WI38 (cell line): ENCODE data around the gene ME3.

ENCODE experiments used
- H3K4me3 ChIP-seq: 2 replicates; pipeline ENCODE4 v1.5.1; 2011; ENCODE audit warnings: low read depth, mild to moderate bottlenecking, control low read depth, low read length
- TF ChIP-seq, protein P1 (sequence below): IDR thresholded peaks from 2 replicates; pipeline ENCODE4 v1.5.1; 2012; ENCODE audit warnings: low read depth, mild to moderate bottlenecking, control low read depth, low read length

The ME3 gene

DNA sequence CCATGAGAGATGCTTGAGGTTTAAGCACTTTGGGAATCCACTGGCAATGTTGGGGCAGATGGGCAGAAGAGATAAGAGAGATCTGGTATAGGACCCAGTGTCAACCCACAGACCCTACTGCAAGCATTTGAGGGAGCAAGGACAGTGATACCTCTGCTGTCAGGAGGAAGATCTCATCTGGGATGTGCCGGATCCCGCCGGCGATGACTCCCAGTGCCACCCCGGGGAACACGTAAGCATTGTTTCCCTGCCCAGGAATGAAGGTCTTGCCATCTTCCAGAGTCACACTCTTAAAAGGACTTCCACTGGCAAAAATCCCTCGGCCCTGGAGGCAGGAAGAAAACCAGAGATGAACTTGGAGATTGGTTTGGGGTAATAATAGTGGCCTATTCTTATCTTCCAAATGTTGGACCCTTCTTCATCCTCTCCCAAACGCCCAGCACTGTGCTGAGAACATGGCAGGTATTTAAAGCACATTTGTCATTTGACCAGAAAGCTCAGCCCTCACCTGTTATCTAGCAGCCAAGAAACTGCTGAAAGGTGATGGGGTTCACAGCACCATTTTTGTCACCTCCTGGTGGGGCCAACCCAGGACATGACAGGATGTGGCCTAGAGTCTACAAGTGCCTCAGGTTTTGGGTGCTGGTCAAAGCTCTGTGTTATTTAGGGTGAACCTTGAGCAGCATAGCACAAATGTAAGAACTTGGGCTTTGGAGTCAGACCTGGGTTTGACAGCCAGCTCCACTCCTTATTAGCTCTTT, 226.1 kb downstream of the ME3 start:
- TF ChIP-seq, protein P1, sequence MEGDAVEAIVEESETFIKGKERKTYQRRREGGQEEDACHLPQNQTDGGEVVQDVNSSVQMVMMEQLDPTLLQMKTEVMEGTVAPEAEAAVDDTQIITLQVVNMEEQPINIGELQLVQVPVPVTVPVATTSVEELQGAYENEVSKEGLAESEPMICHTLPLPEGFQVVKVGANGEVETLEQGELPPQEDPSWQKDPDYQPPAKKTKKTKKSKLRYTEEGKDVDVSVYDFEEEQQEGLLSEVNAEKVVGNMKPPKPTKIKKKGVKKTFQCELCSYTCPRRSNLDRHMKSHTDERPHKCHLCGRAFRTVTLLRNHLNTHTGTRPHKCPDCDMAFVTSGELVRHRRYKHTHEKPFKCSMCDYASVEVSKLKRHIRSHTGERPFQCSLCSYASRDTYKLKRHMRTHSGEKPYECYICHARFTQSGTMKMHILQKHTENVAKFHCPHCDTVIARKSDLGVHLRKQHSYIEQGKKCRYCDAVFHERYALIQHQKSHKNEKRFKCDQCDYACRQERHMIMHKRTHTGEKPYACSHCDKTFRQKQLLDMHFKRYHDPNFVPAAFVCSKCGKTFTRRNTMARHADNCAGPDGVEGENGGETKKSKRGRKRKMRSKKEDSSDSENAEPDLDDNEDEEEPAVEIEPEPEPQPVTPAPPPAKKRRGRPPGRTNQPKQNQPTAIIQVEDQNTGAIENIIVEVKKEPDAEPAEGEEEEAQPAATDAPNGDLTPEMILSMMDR = no peak
- H3K4me3 ChIP-seq = no peak overlapping the region

DNA sequence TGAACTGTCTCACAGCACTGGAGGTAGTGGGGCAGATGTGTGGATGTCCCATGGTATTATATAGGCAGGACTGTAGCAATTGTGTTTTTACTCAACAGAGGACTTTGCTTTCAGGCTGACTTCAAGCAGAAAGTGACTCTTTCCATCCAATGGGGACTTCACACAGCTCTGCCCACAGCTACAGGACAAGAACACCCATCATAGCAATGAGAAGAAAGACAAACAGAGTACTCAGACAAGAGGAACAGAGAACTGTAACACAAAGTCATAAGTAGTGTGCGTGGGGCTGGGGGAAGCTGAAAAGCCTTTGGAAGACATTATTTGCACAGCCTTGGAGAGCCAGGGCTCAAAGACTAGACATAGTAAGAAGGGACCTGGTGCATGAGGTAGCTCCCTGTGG, 227.4 kb downstream of the ME3 start:
- H3K4me3 ChIP-seq = no peak overlapping the region
- TF ChIP-seq, protein P1 = no peak

DNA sequence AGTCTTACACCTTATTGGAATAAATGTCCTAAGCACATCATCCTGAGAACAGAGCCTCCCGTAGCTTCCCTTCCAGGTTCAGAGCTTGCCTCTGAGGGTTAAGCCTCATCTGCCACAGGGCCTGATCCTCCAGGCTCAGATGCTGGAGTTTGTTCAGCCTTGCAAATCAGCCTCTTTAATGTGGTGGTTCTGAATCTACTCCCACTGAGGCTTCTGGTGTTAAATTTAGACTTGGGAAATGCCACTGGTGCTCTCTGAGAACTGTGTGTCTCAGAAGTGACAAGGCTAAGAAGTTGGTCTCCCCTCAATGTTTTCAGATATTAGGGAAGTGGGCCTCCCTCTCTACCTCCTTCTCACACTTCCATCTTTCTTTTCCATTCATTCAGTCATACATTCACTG, 229.0 kb downstream of the ME3 start:
- TF ChIP-seq, protein P1 = no peak

DNA sequence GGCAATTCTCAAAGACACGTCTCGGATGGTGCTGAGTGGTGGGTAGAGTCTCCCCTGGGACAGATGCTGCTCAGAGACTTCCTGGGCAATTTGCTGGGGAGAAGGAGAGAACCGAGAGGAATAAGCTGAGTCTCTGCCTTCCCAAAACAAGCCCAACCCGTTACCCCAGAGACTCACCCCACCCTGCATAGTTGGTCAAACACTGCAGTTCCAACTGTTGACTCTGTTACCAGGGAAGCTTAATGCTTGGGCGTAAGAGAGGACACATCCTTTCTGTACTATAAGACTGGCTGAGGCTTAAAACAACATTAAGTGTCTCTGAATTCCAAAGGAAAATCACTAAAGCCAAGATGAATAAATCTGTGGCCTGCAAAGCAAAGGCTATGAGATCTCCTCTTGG, 229.6 kb downstream of the ME3 start:
- no peak overlapping the region for H3K4me3 ChIP-seq
- TF ChIP-seq, protein P1 = no peak

More for the DNA sequence above, 229.0 kb downstream of the ME3 start:
- no peak overlapping the region for H3K4me3 ChIP-seq

DNA sequence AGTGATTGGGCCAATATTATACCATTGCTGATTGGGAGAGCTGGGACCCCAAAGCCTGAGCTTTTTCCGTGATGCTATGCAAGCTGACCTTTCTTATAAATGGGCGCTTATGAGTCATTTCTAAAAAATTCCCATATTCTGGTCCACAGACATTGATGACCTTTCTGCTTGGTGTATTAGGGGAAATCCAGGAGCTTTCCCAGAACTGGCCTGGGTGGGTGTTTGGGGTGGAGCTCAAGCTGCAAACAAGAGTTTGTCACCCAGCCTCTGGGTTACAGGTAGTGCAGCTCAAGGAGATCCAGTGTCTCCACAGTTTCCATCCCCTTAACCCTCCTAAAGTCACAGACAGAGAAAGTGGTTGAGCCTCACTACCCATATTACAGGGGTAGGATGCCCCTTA, 230.0 kb downstream of the ME3 start:
- TF ChIP-seq, protein P1 = no peak
- H3K4me3 ChIP-seq = no peak overlapping the region

DNA sequence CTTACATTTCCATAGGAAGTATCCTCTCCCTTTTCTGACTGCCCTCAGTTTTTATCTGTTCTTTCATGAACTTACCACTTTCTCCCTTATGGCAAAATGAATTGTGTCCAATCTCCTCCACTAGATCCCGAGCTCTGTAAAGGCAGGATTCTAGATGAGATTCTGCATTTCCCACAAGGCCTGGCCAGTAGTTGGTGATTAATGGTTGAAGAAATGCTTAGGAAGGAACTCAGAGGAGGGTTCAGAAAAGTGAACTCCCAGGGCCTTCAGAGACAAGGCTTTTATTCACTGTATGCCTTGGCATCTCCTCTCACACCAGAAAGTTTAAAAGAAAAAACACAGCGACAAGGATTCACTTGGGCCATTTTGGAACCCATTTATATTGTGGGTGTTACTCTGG, 231.6 kb downstream of the ME3 start:
- H3K4me3 ChIP-seq = no peak overlapping the region
- TF ChIP-seq, protein P1 = no peak

DNA sequence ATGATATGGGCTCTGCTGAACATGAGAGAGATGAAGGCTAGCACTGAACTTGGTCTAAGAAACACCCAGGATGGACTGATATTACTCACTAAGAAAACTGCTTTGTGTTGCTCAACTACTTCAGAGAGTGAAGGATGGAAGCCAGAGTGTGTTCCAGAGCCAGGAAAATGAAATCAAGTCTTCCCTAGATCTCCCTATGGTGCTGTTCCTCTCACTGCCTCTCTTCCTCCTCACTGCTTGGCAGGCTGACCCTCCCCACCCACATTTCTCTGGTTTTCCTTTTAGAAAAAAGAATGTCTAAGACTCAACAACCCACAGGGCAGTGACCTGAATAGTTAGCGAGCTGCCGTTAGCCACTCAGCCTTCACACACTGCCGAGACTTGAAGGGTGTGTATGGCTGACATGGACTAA, 232.1 kb downstream of the ME3 start:
- TF ChIP-seq, protein P1 = no peak

More for the DNA sequence above, 232.1 kb downstream of the ME3 start:
- no peak overlapping the region for H3K4me3 ChIP-seq
